SK-N-MC (cell line): Measurements from ENCODE around the gene KRT26.

Experiments used
- EZH2 ChIP-seq: fragments of 200-600 bp; sonication (generic); IDR thresholded peaks from one replicate; pipeline ENCODE4 v1.6.1; 2017; ENCODE audit warnings: antibody characterized with exemption
- POLR2AphosphoS5 ChIP-seq: IDR thresholded peaks from 2 replicates; pipeline ENCODE4 v1.6.1; 2012; ENCODE audit warnings: mild to moderate bottlenecking, low read depth, low read length, borderline replicate concordance

- TF ChIP-seq POLR2AphosphoS5 (no peak), EZH2 (no peak)
Measured at GRCh38 chr17:40755231-40755630, 16.8 kb downstream of the KRT26 start, which contains the start of gene KRT25.
